ENCODE data around the gene HSD17B2. TPM values are rescaled to one million over a fixed set of nuclear protein-coding genes. Genes with fewer than 3 reads are reported as not detected.

The HSD17B2 gene
- total and polyA plus RNA-seq, 9 donors: 0.12 to 4.5 (median 0.59) TPM; not detected in 4

- H3K27ac ChIP-seq: no peak overlapping the region
- DNase-seq: no peak
- intact Hi-C loops (cut with DNase I): no loop called here
- no peaks in the 10 kb centered on the region for H3K27me3 ChIP-seq
- WGBS, 3 donors: 66 to 72% (median 68%) methylated on average over 8 of the region's 8 CpGs
- no peak overlapping the region for H3K4me3 ChIP-seq
- H3K9me3 ChIP-seq: no peaks in the 10 kb centered on the region
- no peaks in the 10 kb centered on the region for H3K4me1 ChIP-seq (ENCODE audit: insufficient read depth)
- no peaks in the 10 kb centered on the region for H3K36me3 ChIP-seq
- TF ChIP-seq EP300 (IDR thresholded peaks at IDR 0.05): no peak
- no peak for TF ChIP-seq CTCF (IDR thresholded peaks at IDR 0.05)
- TF ChIP-seq POLR2A (IDR thresholded peaks at IDR 0.05): no peak
Measured at GRCh38 chr16:82059161-82059982, 24.3 kb downstream of the HSD17B2 start.

- Histone ChIP-seq H3K4me3 (no peak overlapping the region), H3K27ac (no peak overlapping the region), H3K4me1 (ENCODE audit: insufficient read depth) (no peaks in the 10 kb centered on the region), H3K9me3 (no peaks in the 10 kb centered on the region), H3K36me3 (no peaks in the 10 kb centered on the region), H3K27me3 (no peaks in the 10 kb centered on the region)
- TF ChIP-seq EP300 (IDR thresholded peaks at IDR 0.05) (no peak), CTCF (IDR thresholded peaks at IDR 0.05) (no peak)
- no peak for DNase-seq
- intact Hi-C loops (cut with DNase I): no loop called here
- 24 to 53% (median 27%) methylated on average over 1 of the region's 1 CpG for WGBS, 3 donors
Measured at GRCh38 chr16:82059983-82060421, 24.9 kb downstream of the HSD17B2 start.

GRCh38 chr16:82061861-82062525 is 26.9 kb downstream of the HSD17B2 start:
- DNase-seq: no peak
- TF ChIP-seq EP300 (IDR thresholded peaks at IDR 0.05) (no peak), CTCF (IDR thresholded peaks at IDR 0.05) (no peak), POLR2A (IDR thresholded peaks at IDR 0.05) (no peak)
- Histone ChIP-seq H3K4me3 (no peak overlapping the region), H3K4me1 (ENCODE audit: insufficient read depth) (no peaks in the 10 kb centered on the region), H3K9me3 (no peaks in the 10 kb centered on the region), H3K27me3 (no peaks in the 10 kb centered on the region), H3K27ac (no peak overlapping the region), H3K36me3 (no peaks in the 10 kb centered on the region)
- intact Hi-C loops (cut with DNase I): no loop called here
- 44 to 60% (median 55%) methylated on average over 5 of the region's 5 CpGs for WGBS, 3 donors

- no peaks in the 10 kb centered on the region for H3K27me3 ChIP-seq
- 83 to 85% (median 84%) methylated on average over 7 of the region's 7 CpGs for WGBS, 3 donors
- no peaks in the 10 kb centered on the region for H3K4me1 ChIP-seq (ENCODE audit: insufficient read depth)
- H3K4me3 ChIP-seq: no peak overlapping the region
- TF ChIP-seq EP300 (IDR thresholded peaks at IDR 0.05): no peak
- no peak for TF ChIP-seq POLR2A (IDR thresholded peaks at IDR 0.05)
- no peak for TF ChIP-seq CTCF (IDR thresholded peaks at IDR 0.05)
- no peak for DNase-seq
- no peaks in the 10 kb centered on the region for H3K36me3 ChIP-seq
- intact Hi-C loops (cut with DNase I): no loop called here
- H3K27ac ChIP-seq: no peak overlapping the region
- no peaks in the 10 kb centered on the region for H3K9me3 ChIP-seq
Measured at GRCh38 chr16:82062645-82063058, 27.6 kb downstream of the HSD17B2 start.
